Choroid plexus epithelial cell (primary cell): Measurements from ENCODE around the gene RAP1GDS1.
"Not testable (repeated sequence)": the region's sequence is repeated elsewhere in the genome, so short reads cannot be mapped to it uniquely, and the experiment has no call there.

Experiments
- DNase-seq: peaks from one replicate; pipeline ENCODE4 v3.0.0-alpha.2; 2010; ENCODE audit warnings: low read depth
- H3K4me3 ChIP-seq: 2 replicates; pipeline ENCODE4 v1.5.1; 2011; ENCODE audit warnings: low read depth, mild to moderate bottlenecking, control low read depth, low read length, moderate library complexity
- TF ChIP-seq, protein P1 (sequence below): conservative IDR thresholded peaks from 2 replicates; pipeline ENCODE4 v1.5.1; 2011; ENCODE audit warnings: low read depth, mild to moderate bottlenecking, control low read depth, inconsistent platforms, low read length, moderate library complexity

RAP1GDS1 gene

DNA sequence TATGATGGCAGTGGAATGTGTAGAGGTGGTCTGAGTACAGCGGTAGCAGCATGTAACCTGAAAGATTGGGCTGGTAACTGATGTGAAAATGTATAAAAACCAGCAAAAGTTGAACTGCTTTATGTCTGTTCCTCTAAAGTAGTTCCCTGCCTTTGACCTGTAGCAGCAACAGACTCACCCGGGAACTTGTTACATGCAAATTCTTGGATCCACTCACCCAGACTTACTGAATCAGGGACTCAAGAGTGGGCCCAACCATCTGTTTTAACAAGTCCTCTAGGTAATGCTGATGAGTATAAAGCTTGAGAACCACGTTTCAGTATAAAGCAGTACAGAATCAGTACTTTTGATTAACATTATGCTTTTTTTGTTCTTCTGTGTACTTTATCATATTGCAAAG lies 84.7 kb downstream of the RAP1GDS1 start:
- TF ChIP-seq, protein P1, sequence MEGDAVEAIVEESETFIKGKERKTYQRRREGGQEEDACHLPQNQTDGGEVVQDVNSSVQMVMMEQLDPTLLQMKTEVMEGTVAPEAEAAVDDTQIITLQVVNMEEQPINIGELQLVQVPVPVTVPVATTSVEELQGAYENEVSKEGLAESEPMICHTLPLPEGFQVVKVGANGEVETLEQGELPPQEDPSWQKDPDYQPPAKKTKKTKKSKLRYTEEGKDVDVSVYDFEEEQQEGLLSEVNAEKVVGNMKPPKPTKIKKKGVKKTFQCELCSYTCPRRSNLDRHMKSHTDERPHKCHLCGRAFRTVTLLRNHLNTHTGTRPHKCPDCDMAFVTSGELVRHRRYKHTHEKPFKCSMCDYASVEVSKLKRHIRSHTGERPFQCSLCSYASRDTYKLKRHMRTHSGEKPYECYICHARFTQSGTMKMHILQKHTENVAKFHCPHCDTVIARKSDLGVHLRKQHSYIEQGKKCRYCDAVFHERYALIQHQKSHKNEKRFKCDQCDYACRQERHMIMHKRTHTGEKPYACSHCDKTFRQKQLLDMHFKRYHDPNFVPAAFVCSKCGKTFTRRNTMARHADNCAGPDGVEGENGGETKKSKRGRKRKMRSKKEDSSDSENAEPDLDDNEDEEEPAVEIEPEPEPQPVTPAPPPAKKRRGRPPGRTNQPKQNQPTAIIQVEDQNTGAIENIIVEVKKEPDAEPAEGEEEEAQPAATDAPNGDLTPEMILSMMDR, result no peak
- DNase-seq, result no peak
- H3K4me3 ChIP-seq, result no peak overlapping the region

DNA sequence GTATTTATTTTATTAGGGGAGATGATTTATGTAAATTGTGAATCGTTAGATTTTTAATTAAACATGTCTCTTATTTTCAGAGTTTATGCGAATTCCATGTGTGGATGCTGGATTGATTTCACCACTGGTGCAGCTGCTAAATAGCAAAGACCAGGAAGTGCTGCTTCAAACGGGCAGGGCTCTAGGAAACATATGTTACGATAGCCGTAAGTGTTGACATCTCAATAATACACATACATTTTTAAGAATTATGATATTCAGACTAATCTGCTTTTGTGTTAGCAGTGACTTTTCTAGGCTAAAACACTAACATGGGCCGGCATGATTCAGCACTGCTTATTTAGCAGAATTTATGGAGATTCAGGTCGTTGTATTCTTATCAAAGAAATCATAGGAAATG lies 91.2 kb downstream of the RAP1GDS1 start:
- no peak for DNase-seq
- TF ChIP-seq, protein P1, result no peak
- H3K4me3 ChIP-seq, result no peak overlapping the region

DNA sequence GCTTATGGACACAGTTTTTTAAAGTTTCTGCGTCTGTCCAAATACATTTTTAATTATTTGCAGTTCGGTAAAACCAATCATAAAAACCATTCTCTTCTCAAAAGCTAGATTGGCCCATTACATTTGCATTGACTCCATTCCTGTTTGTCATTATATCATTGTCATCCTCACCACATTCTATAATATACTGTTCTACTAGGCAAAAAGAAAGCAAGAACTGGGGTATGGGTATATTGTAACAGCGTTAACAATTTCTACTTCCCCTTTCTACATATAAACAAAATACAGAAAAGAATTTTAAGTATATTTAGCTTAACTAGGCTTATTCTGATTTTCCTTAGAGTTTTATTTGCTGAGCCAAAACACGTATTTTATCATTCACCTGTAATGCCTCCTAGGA lies 91.8 kb downstream of the RAP1GDS1 start:
- DNase-seq, result no peak
- H3K4me3 ChIP-seq, result no peak overlapping the region
- TF ChIP-seq, protein P1, result no peak

DNA sequence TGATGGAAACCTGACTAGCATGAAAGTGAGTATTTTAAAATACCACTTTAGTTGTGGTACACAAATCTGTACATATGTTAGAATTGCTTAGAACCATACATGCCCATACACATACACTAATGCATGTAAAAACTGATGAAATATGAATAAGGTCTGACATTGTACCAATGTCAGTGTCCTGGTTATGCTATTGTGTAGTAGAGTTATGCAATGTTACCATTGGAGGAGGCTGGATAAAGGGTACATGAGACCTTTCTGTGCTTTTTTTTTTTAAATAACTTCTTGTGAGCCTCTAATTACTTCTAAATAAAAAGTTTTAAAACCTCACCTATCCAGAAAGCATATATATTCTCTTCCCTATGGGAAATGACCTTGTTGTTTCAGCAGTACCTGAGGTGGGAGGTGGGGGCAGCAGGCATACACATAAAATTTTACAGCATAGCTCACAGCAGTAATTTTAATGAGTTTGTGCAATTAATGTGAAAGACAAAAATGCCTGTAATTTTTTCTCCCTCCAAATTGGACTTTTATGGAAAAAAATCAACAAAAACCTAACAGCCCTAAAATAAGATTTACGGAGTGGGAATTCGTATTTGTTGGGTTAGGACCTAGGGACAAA lies 97.6 kb downstream of the RAP1GDS1 start:
- DNase-seq, result no peak
- TF ChIP-seq, protein P1, result no peak
- no peak overlapping the region for H3K4me3 ChIP-seq

DNA sequence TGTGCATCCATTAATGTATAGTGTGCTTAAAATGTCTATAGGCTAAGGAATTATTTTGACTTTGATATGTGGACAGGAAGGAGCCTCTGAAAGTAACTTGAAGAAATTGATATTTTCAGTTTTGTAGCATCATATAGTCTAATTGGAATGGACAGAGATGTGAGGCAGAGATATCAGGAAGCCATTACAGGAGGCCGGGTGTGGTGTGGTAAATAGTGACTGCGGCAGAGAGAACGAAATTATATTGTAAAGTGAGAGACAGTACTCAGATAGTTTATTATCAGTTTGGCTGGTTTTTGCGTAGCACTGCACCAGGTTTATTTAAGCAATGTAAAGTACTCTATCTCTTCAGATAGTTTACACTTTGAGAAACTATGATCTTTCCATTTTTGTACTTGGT lies 98.5 kb downstream of the RAP1GDS1 start:
- no peak overlapping the region for H3K4me3 ChIP-seq
- DNase-seq, result no peak
- TF ChIP-seq, protein P1, result no peak

DNA sequence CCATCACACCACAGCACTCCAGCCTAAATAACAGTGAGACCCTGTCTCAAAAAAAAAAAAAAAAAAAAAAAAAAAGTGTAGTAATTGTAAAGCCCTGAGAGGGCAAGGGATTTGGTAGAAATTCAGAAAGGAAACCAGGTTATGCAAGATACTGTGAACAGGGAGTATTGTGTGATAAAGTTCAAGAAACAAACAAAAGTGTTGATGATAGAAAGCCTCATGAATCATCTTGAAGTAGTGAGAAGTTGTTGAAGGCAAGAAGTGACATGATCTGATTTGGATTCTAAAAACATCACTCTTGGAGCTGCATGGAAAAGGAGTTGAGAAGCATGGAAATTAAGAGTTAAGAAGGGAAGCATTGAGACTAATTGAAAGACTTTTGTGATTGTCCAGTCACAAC lies 102.2 kb downstream of the RAP1GDS1 start:
- TF ChIP-seq, protein P1, result no peak
- no peak for DNase-seq
- H3K4me3 ChIP-seq, result no peak overlapping the region

DNA sequence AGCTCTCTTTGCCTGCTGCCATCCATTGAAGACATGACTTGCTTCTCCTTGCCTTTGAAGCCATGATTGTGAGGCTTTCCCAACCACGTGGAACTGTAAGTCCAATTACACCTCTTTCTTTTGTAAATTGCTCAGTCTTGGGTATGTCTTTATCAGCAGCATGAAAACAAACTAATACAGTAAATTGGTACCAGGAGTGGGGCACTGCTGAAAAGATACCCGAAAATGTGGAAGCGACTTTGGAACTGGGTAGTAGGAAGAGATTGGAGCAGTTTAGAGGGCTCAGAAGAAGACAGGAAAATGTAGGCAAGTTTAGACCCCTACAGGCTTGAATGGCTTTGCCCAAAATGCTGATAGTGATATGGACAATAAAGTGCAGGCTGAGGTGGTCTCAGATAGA lies 105.1 kb downstream of the RAP1GDS1 start:
- not testable (repeated sequence) for DNase-seq

DNA sequence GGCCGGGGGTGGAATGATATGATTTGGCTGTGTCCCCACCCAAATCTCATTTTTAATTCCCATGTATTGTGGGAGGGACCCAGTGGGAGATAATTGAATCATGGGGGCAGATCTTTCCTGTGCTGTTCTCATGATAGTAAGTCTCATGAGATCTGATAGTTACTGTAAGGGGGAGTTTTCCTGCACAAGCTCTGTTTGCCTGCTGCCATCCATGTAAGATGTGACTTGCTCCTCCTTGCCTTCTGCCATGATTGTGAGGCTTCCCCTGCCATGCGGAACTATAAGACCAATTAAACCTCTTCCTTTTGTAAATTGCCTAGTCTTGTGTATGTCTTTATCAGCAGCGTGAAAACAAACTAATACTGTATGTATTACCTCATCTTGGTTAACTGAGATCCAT lies 106.8 kb downstream of the RAP1GDS1 start:
- H3K4me3 ChIP-seq, DNase-seq: not testable (repeated sequence)

More for the DNA sequence above, 105.1 kb downstream of the RAP1GDS1 start:
- not testable (repeated sequence) for H3K4me3 ChIP-seq
